NCI-H1105 (cell line): ENCODE measurements around the gene CCSER1.

Experiments used
- DNase-seq: peaks from one replicate; lab custom pipeline; 2025; lab: John Stamatoyannopoulos, UW

Gene CCSER1

DNA sequence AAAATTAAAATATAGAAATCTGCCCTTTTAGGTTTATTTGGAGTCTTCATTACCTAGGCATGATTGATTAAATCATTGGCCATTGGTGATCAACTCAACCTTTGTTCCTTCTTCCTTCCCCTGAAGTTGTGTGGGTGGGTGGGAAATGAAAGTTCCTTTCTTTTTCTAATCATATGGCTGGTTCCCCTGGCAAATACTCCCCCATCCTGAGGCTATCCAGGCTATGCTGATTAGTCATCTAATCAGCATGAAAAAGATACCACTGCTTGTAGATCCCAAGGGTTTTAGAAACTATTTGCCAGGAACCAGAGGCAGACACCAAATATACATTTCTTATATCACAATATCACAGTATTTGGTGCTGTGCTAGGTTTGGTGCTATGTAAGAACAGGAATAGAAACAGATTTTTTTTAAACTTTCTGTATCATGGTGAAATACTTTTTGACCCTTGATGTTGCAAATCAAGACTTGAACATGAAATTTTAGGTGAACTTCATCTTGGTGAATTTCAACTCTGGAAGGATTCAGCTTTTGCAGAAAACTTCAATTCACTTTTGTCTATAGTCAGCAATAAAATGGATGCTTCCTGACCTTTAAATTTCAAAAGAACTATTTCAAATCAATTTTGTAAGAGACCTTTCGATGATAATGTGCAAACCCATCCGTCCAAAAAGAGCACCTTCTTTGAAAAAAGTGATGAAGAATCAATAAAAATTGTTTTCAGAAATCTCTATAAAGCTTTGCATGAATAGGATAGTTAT is 71.1 kb downstream of the CCSER1 start:
- DNase-seq, result no peak

DNA sequence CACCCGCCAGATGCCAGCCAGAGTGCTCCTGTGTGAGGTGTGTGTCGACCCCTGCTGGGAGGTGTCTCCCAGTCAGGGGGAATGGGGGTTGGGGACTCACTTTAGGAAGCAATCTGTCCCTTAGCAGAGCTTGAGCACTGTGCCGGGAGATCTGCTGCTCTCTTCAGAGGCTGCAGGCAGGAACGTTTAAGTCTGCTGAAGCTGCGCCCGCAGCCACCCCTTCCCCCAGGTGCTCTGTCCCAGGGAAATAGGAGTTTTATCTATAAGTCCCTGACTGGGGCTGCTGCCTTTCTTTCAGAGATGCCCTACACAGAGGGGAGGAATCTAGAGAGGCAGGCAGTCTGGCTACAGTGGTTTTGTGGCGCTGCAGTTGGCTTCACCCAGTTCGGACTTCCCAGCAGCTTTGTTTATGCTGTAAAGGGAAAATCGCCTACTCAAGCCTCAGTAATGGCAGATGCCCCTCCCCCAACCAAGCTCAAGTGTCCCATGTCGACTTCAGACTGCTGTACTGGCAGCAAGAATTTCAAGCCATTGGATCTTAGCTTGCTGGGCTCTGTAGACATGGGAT is 80.8 kb downstream of the CCSER1 start:
- DNase-seq, result no peak

GRCh38 chr4:90209922-90210321 is 82.7 kb downstream of the CCSER1 start:
- DNase-seq, result no peak

- DNase-seq, result no peak
These were observed 84.0 kb downstream of the CCSER1 start for GRCh38 chr4:90211174-90211573.

DNA sequence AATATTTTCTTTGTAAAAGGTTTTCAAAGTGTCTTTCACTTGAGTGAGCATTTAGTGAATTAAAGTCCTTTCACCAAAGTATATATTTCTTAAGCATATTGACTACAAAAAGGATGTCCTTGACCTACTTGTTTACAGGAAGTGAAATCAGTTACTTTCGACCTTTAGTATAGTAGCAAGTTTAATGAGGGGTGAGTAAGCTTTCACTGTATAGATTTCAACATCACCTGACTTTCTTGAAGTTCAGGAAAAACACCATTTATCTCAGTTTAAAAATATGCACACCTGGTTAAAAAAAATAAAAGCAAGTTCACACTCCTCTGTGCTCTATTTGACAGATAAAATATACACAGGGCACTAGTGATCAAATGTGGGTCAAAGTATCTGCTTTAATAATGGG is 88.1 kb downstream of the CCSER1 start:
- no peak for DNase-seq

- no peak for DNase-seq
These were observed 92.6 kb downstream of the CCSER1 start for GRCh38 chr4:90219822-90220221.

DNA sequence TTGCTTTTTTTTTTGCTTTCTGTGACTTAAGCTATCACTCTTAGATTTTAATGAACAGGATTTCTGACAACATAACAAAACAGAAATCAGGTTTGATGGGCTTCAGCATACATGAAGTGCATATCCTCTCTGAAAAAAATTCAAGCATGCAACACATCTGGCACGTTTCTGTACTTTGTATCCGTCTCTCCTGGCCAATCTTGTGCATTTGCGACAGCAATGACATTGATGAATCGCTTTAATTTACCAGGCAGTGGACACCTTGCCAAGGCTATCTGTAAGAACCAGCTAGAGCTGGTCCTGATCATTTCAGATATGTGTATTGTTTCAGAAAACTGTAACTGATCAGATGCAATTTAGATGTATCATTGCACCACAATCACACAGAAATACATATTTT is 93.3 kb downstream of the CCSER1 start:
- DNase-seq, result no peak

GRCh38 chr4:90226734-90227133 is 99.5 kb downstream of the CCSER1 start:
- DNase-seq, result no peak

- DNase-seq, result no peak
These were observed 100.0 kb downstream of the CCSER1 start for GRCh38 chr4:90227177-90227576.

GRCh38 chr4:90234916-90235547 is 107.8 kb downstream of the CCSER1 start:
- no peak for DNase-seq

GRCh38 chr4:90237751-90238530 is 110.7 kb downstream of the CCSER1 start:
- no peak for DNase-seq

DNA sequence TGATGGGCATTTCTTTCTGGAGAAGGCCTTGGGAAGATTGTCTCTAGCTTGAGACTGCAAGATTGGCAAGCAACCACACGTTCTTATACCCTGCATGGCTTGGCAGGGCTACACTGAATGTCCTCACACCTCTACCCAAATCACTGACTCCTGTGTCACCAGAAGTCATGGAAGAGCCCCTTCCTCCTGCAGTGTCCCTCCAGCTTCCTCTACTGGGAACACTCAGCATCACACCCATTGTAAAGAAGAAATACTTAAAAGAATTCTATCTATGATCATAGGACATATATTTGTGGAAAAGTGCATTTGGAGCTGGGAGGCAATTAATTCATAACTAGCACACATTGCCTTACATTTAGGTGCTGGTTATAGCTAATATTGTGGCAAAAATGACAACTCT is 113.1 kb downstream of the CCSER1 start:
- DNase-seq, result no peak

DNA sequence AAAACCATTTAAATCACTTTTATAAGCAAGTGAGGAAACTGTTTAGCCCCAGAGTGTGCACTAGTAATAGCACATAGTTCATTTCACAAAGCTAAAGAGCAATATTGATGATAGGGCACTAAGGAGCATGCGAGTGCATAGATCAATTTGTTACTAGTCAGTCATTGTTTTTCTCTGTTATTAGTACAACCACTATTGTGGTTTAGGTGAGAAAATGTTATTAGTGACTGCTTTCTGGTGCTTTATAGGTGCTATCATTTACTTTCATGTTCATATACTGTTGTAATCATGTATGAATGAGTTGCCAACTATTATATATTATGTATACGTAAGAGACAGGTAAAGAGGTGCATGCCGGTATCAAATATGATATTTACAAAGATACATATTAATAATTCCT is 113.8 kb downstream of the CCSER1 start:
- DNase-seq, result no peak

DNA sequence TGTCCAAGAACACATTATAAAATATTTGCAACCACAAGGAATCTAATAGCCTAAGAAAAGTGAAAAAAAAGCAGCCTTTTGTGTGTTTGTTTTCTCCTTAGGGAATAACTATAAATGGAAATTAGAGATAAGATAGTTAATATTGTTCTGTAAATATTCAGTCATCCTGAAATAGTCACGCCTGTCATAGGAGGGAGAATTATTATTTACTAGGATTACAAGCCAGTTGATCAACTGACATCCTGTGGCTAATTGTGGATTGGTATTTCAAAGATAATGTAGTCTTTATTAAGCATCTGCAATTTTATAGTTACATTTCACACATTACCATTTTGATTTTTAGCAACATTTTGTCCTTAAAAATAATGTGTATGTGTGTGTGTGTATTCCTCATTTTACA is 118.6 kb downstream of the CCSER1 start:
- DNase-seq, result no peak

DNA sequence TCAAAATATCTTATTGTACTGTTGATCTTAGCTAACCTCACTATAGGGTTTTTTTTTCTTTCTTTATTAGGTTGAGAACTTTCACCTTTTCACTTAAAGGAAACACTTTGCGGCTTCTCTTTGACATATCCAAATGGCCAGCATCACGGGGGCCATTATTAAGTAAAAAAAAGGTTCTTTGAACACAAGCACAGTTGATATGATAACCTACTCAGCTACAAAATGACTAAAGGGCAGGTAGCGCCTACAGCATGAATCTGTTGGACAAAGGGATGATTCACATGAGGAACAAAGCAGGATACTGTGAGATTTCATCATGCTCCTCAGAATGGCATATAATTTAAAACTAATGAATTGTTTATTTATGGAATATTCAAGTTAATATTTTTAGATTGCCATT is 119.6 kb downstream of the CCSER1 start:
- no peak for DNase-seq

DNA sequence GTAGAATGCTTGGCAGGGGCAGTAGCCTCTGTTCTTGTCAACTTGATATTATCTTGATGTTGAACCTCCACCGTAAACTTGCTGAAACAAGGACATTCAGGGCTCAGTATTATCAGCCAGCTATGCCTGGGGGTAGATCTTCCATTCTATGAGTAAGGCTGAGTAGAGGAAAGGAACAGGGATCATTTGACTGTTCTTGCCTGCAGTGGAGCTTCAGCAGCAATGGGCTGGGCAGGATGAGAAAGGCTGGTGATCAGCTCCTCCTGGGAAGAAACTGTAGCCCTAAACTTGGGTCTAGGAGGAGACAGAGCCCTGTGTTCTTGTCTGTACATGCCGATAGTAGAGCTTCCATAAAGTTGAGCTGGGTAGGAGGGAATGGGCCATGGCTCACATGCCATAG is 127.2 kb downstream of the CCSER1 start:
- no peak for DNase-seq

DNA sequence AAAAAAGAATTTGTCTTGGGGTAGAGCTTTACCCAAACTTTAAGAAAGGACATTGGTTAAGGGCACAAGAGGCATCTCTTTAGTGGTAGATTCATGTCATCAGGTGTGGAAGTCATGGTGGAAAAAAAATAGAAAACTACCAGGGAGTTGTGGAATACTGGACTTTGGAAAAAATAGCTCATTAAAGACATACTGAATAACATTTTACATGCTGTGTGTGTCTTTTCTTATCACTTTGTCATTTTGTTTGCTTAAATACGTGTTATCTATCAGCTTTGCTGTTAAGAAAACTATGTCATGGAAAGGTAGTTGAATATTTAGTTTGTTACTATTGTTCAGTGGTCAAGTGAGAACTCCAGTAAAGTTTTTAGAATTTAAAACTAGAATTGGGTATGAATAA is 147.0 kb downstream of the CCSER1 start:
- no peak for DNase-seq

DNA sequence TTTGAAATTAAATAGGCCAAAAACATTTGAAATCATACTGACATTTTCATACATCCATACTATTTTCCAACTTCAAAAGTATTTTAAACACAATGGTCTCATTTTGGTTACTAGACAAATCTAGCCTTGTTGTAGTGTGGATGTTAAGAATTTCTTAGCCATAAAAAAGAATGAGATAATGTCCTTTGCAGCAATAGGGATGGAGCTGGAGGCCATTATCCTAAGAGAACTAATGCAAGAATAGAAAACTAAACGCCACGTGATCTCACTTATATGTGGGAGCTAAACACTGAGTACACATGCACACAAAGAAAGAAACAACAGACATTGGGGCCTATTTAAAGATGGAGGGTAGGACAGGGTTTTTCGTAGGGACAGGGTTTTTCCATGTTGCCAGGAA is 153.8 kb downstream of the CCSER1 start:
- DNase-seq, result no peak

- DNase-seq, result no peak
These were observed 154.6 kb downstream of the CCSER1 start for GRCh38 chr4:90281541-90282355.

GRCh38 chr4:90290345-90290744 is 163.2 kb downstream of the CCSER1 start:
- DNase-seq, result no peak

DNA sequence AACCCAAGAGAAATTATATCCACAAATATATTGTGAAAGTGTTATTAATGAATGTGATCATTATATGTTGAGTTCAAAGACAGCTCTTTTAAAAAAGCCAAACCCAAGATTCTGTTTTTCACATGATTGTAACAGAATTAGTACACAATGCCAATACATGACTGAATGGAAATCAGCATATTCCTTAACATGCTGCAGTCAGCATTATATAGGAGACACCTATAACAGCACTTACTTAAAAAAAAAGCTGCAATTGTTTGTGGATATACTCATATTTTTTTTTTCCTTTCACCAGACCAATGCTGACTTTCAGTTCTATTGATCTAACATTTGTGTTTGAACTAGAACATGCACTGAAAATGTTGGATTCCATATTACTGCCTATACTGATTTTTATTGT is 165.2 kb downstream of the CCSER1 start:
- no peak for DNase-seq

DNA sequence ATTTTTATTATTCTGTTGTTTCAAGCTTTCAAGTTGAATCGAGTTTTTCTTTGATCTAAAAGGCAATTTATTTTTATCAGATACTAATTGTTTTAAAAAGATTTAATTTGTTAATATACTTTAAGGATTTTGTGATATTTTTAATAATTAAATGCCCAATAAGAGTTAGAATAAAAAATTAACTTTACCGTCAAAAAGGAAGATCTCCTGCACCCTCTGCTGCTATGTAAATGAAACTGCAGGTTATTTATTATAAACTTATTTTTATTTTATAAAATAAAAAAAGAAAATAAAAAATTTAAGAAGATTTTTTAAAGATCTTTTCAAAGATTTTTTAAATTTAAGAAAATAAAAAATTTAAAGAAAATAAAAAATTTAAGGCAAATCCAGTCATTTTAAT is 166.1 kb downstream of the CCSER1 start:
- no peak for DNase-seq
